Measurements from ENCODE around the gene RTTN.

RTTN gene

DNA sequence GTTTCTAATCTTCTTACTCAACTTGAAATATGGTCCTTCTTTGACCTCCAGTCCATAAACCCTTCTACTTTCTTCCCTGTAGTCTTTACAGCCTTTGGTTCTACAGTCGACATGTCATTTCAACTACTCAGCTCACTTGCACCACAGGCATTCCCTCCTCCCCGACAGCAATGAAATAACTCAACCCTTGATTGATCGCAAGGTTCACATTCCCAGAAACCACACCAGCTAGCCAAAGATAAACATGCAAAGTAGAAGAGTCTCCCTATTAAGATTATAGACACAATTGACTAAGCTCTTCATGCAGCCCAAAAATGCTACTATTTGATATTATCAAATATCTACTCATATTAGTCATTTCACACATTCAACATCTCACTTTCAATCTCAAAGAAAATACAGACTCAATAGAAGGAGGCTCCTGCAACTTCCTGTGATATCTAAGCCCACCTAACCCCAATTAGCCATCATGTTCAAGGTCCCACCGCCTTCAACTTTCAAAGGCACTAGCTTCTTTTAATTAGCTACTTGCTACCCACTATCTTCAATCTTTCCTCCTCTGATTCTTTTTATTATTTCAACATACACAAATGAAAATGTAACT, 50.8 kb downstream of the RTTN start:
- no peak for ATAC-seq (ENCODE audit: insufficient read depth, low read depth)
- Histone ChIP-seq H2AFZ (ENCODE audit: low read depth, low read length) (no peak overlapping the region), H3K27ac (ENCODE audit: low read length) (no peak overlapping the region), H3K4me2 (ENCODE audit: insufficient read depth, low read length) (no peak overlapping the region), H4K20me1 (ENCODE audit: insufficient read depth, low read length) (0 out of 2 replicates have a peak, but pooled peaks cover 4% of the 10 kb centered on the region), H3K4me3 (ENCODE audit: low read depth in 1 of 2, low read length in 2 of 2) (no peak overlapping the region), H3K4me1 (ENCODE audit: insufficient read depth, low read length) (no peaks in the 10 kb centered on the region), H3K9me3 (ENCODE audit: insufficient read depth, low read length, severe bottlenecking) (no peaks in the 10 kb centered on the region), H3K9ac (ENCODE audit: low read depth, low read length) (no peak overlapping the region), H3K36me3 (ENCODE audit: insufficient read depth, low read length) (peaks cover 62% of the 10 kb centered on the region), H3K27me3 (ENCODE audit: insufficient read depth, low read length, poor library complexity) (no peaks in the 10 kb centered on the region), H3K79me2 (ENCODE audit: insufficient read depth, low read length) (peaks cover 5% of the 10 kb centered on the region; the same call in 1 of the 2 replicates)
- TF ChIP-seq, protein P1, sequence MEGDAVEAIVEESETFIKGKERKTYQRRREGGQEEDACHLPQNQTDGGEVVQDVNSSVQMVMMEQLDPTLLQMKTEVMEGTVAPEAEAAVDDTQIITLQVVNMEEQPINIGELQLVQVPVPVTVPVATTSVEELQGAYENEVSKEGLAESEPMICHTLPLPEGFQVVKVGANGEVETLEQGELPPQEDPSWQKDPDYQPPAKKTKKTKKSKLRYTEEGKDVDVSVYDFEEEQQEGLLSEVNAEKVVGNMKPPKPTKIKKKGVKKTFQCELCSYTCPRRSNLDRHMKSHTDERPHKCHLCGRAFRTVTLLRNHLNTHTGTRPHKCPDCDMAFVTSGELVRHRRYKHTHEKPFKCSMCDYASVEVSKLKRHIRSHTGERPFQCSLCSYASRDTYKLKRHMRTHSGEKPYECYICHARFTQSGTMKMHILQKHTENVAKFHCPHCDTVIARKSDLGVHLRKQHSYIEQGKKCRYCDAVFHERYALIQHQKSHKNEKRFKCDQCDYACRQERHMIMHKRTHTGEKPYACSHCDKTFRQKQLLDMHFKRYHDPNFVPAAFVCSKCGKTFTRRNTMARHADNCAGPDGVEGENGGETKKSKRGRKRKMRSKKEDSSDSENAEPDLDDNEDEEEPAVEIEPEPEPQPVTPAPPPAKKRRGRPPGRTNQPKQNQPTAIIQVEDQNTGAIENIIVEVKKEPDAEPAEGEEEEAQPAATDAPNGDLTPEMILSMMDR (IDR thresholded peaks at IDR 0.05; ENCODE audit: borderline replicate concordance, extremely low read depth, low read length, poor library complexity, severe bottlenecking), result no peak
- no peak for TF ChIP-seq EZH2 (IDR thresholded peaks at IDR 0.05; ENCODE audit: borderline replicate concordance, low read depth, low read length, severe bottlenecking)
- DNase-seq, result no peak

DNA sequence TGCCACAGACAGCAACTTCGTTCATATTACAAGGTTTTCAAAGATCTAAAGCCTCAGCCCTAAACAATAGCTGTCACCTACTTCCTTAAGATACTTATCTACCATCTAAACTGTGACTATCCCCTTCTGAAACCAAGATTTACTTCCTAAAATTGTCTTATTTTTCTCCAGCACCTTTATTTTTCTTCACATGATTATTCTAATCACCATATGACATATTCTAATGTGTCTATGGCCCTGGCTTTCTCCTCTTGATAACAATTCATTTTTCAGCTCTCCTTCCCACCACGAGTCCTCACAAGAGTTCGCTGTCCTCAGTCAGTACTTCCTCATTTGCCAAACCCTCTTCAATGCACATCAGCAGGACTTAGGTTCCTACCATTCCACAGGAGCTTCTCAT, 53.9 kb downstream of the RTTN start:
- ATAC-seq (ENCODE audit: insufficient read depth, low read depth) (peak; percentile 39; the same call in 1 of the 3 replicates), DNase-seq (no peak)
- Histone ChIP-seq H3K9me3 (ENCODE audit: insufficient read depth, low read length, severe bottlenecking) (no peaks in the 10 kb centered on the region), H3K27ac (ENCODE audit: low read length) (no peak overlapping the region; the same call in 1 of the 2 replicates), H3K36me3 (ENCODE audit: insufficient read depth, low read length) (peaks cover 63% of the 10 kb centered on the region), H3K4me1 (ENCODE audit: insufficient read depth, low read length) (no peaks in the 10 kb centered on the region), H4K20me1 (ENCODE audit: insufficient read depth, low read length) (0 out of 2 replicates have a peak, but pooled peaks cover under 1% of the 10 kb centered on the region), H2AFZ (ENCODE audit: low read depth, low read length) (no peak overlapping the region), H3K9ac (ENCODE audit: low read depth, low read length) (no peak overlapping the region), H3K4me2 (ENCODE audit: insufficient read depth, low read length) (no peak overlapping the region), H3K79me2 (ENCODE audit: insufficient read depth, low read length) (no peaks in the 10 kb centered on the region), H3K4me3 (ENCODE audit: low read depth in 1 of 2, low read length in 2 of 2) (no peak overlapping the region), H3K27me3 (ENCODE audit: insufficient read depth, low read length, poor library complexity) (no peaks in the 10 kb centered on the region)
- TF ChIP-seq, protein P1 (IDR thresholded peaks at IDR 0.05; ENCODE audit: borderline replicate concordance, extremely low read depth, low read length, poor library complexity, severe bottlenecking), result no peak
- no peak for TF ChIP-seq EZH2 (IDR thresholded peaks at IDR 0.05; ENCODE audit: borderline replicate concordance, low read depth, low read length, severe bottlenecking)

DNA sequence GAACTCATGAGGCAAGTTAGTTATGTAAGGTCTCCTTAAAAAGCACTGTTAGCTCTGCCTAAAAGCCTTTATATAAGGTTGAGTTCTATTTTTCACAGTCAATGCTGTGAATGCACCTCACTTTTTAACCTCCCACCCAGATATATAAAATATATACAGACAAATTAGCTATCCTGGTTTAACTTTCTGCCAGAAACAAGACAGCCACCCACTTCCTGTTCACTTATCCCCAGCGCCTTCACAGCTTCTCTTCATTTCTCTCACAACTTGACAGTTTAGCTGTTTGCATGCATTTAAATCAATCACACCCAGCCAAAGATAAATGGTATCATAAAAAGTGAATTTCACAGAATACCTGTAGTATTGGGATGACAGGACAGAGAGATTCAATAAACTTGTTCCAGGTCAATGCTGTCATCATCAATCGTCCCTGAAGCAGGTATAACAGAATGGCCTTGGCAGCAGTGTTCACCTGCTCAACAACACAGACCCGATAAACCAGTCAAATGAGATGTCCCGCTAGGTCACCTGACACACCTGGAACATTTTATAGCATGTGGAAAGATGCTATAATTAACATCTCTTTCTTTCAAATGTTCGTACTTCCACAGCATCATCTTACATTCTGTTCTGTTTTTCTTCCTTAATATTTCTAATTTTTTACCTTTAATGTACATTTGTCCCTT, 55.7 kb downstream of the RTTN start:
- TF ChIP-seq, protein P1 (IDR thresholded peaks at IDR 0.05; ENCODE audit: borderline replicate concordance, extremely low read depth, low read length, poor library complexity, severe bottlenecking), result no peak
- no peak for TF ChIP-seq EZH2 (IDR thresholded peaks at IDR 0.05; ENCODE audit: borderline replicate concordance, low read depth, low read length, severe bottlenecking)
- Histone ChIP-seq H3K36me3 (ENCODE audit: insufficient read depth, low read length) (peaks cover 68% of the 10 kb centered on the region), H3K27me3 (ENCODE audit: insufficient read depth, low read length, poor library complexity) (no peaks in the 10 kb centered on the region), H3K79me2 (ENCODE audit: insufficient read depth, low read length) (no peaks in the 10 kb centered on the region), H3K4me2 (ENCODE audit: insufficient read depth, low read length) (no peak overlapping the region), H4K20me1 (ENCODE audit: insufficient read depth, low read length) (no peaks in the 10 kb centered on the region), H3K9ac (ENCODE audit: low read depth, low read length) (no peak overlapping the region), H3K9me3 (ENCODE audit: insufficient read depth, low read length, severe bottlenecking) (no peaks in the 10 kb centered on the region), H3K4me1 (ENCODE audit: insufficient read depth, low read length) (no peaks in the 10 kb centered on the region), H2AFZ (ENCODE audit: low read depth, low read length) (no peak overlapping the region), H3K4me3 (ENCODE audit: low read depth in 1 of 2, low read length in 2 of 2) (no peak overlapping the region), H3K27ac (ENCODE audit: low read length) (no peak overlapping the region)
- DNase-seq, result no peak
- ATAC-seq (ENCODE audit: insufficient read depth, low read depth), result no peak
